Left lung (tissue), 10 donors: ENCODE data around the gene CLCN5. TPM values are rescaled to one million over a fixed set of nuclear protein-coding genes. Genes with fewer than 3 reads are reported as not detected.

ENCODE experiments used
- ATAC-seq: fragments of 200-7000 bp; cut with Tn5 transposase; one replicate; pipeline ENCODE4 v1.9.1; 2020; ENCODE audit warnings: moderate library complexity
- DNase-seq, 4 donors: peaks; one replicate each; pipeline ENCODE4 v3.0.0-alpha.2; 2013 to 2020
- H3K27ac ChIP-seq, 2 donors: fragments of 200-600 bp; sonication (generic) in 1 of 2; one replicate each; pipeline versions ENCODE4 v1.5.0 to v1.8.0; 2020 to 2021
- H3K27me3 ChIP-seq, 2 donors: fragments of 200-600 bp; sonication (generic) in 1 of 2; one replicate each; pipeline versions ENCODE4 v1.5.0 to v1.8.0; 2020 to 2021
- H3K36me3 ChIP-seq, 2 donors: fragments of 200-600 bp; sonication (generic) in 1 of 2; one replicate each; pipeline versions ENCODE4 v1.5.0 to v1.8.0; 2020 to 2021
- H3K4me1 ChIP-seq, 2 donors: fragments of 200-600 bp; one replicate each; pipeline ENCODE4 v1.8.0; 2021
- H3K4me3 ChIP-seq, 2 donors: fragments of 200-600 bp; sonication (generic) in 1 of 2; one replicate each; pipeline versions ENCODE4 v1.5.0 to v1.8.0; 2020 to 2021; ENCODE audit warnings: mild to moderate bottlenecking in 1 of 2
- H3K9me3 ChIP-seq, 2 donors: fragments of 200-600 bp; sonication (generic) in 1 of 2; one replicate each; pipeline versions ENCODE4 v1.5.0 to v1.8.0; 2020 to 2021
- CTCF ChIP-seq, 2 donors: fragments of 200-600 bp; sonication (generic) in 1 of 2; IDR thresholded peaks; one replicate each; pipeline versions ENCODE4 v1.5.0 to v1.8.0; 2021; ENCODE audit warnings: antibody characterized with exemption in 2 of 2
- intact Hi-C, 2 donors: fragments of 100-400 bp; cut with DNase I; formaldehyde crosslinking; loops; one replicate each; pipeline versions ENCODE4 v1.11.2 to v1.14.2; 2022
- polyA plus RNA-seq, 6 donors: library from polyadenylated mRNA; unstranded; fragments of 120-200 nt; gene quantifications; one replicate each; pipeline ENCODE4 v1.2.1, GENCODE V29; 2013; ENCODE audit not compliant: insufficient read length in 6 of 6
- total RNA-seq, 2 donors: library from RNA; stranded (reverse); fragmentation: NEBNext Ultra II Directional; extraction: Animal tissue kit (Norgen Biotek cat#: 25700); gene quantifications; one replicate each; pipeline ENCODE4 v1.2.1, GENCODE V29; 2021
- donor health status: DM: no; HTN: yes; CAD: no.
- donor health status: DM: no; HTN: no; CAD: no.

CLCN5 gene
- total and polyA plus RNA-seq, 8 donors, result 12.5 to 19.5 (median 14.9) TPM

GRCh38 chrX:49932791-49933190, 10.4 kb downstream of the CLCN5 start:
- intact Hi-C loops, result no loop called here
- no peaks in the 10 kb centered on the region for H3K27me3 ChIP-seq
- no peak overlapping the region for H3K27ac ChIP-seq
- no peaks in the 10 kb centered on the region for H3K9me3 ChIP-seq
- no peaks in the 10 kb centered on the region for H3K36me3 ChIP-seq
- DNase-seq (no peak), ATAC-seq (no peak)
- no peaks in the 10 kb centered on the region for H3K4me1 ChIP-seq
- no peak overlapping the region for H3K4me3 ChIP-seq
- TF ChIP-seq CTCF (IDR thresholded peaks at IDR 0.05), result no peak

GRCh38 chrX:49934148-49934547, 11.8 kb downstream of the CLCN5 start:
- no peaks in the 10 kb centered on the region for H3K4me1 ChIP-seq

GRCh38 chrX:49934729-49935128, 12.3 kb downstream of the CLCN5 start:
- no peak overlapping the region for H3K4me3 ChIP-seq
- TF ChIP-seq CTCF (IDR thresholded peaks at IDR 0.05), result no peak
- no peak overlapping the region for H3K27ac ChIP-seq
- H3K9me3 ChIP-seq, result no peaks in the 10 kb centered on the region
- DNase-seq (no peak), ATAC-seq (no peak)
- no peaks in the 10 kb centered on the region for H3K36me3 ChIP-seq
- no peaks in the 10 kb centered on the region for H3K4me1 ChIP-seq
- intact Hi-C loops, result no loop called here
- no peaks in the 10 kb centered on the region for H3K27me3 ChIP-seq

More at GRCh38 chrX:49934148-49934547, 11.8 kb downstream of the CLCN5 start:
- Histone ChIP-seq H3K27ac (no peak overlapping the region), H3K36me3 (no peaks in the 10 kb centered on the region), H3K9me3 (no peaks in the 10 kb centered on the region), H3K27me3 (no peaks in the 10 kb centered on the region), H3K4me3 (no peak overlapping the region)
- ATAC-seq (no peak), DNase-seq (no peak)
- intact Hi-C loops, result no loop called here
- no peak for TF ChIP-seq CTCF (IDR thresholded peaks at IDR 0.05)

GRCh38 chrX:49947781-49948180, 25.4 kb downstream of the CLCN5 start:
- DNase-seq (no peak), ATAC-seq (no peak)
- no peak for TF ChIP-seq CTCF (IDR thresholded peaks at IDR 0.05)
- H3K4me1 ChIP-seq, result no peaks in the 10 kb centered on the region
- H3K36me3 ChIP-seq, result no peaks in the 10 kb centered on the region
- no peaks in the 10 kb centered on the region for H3K9me3 ChIP-seq
- H3K27ac ChIP-seq, result no peak overlapping the region
- no peak overlapping the region for H3K4me3 ChIP-seq
- intact Hi-C loops, result no loop called here
- H3K27me3 ChIP-seq, result no peaks in the 10 kb centered on the region

- intact Hi-C loops, result no loop called here
- no peak for DNase-seq
- H3K27ac ChIP-seq, result no peak overlapping the region
- no peak for ATAC-seq
- no peak overlapping the region for H3K4me3 ChIP-seq
- H3K4me1 ChIP-seq, result no peaks in the 10 kb centered on the region
- H3K27me3 ChIP-seq, result no peaks in the 10 kb centered on the region
- H3K36me3 ChIP-seq, result no peaks in the 10 kb centered on the region
- no peak for TF ChIP-seq CTCF (IDR thresholded peaks at IDR 0.05)
- H3K9me3 ChIP-seq, result no peaks in the 10 kb centered on the region
Measured at GRCh38 chrX:49949961-49950360, 27.6 kb downstream of the CLCN5 start.
